ENCODE data around the gene PTPRK. TPM values are rescaled to one million over a fixed set of nuclear protein-coding genes. Genes with fewer than 3 reads are reported as not detected.

The PTPRK gene
- total and polyA plus RNA-seq, 10 of the 15 experiments (the other 5 are each of a cell fraction or from before 2014, with no cell fraction given) = 0.23 to 1.9 (median 0.55) TPM

GRCh38 chr6:128047989-128048388 is 472.4 kb downstream of the PTPRK start:
- TF ChIP-seq CHD2 (IDR thresholded peaks at IDR 0.05; ENCODE audit: borderline replicate concordance, low read depth, low read length) (no peak), HDGF (IDR thresholded peaks at IDR 0.05) (no peak), GATAD2B (conservative IDR thresholded peaks at IDR 0.05; ENCODE audit: low read depth) (no peak), TCF7 (IDR thresholded peaks at IDR 0.05; ENCODE audit: borderline replicate concordance) (no peak), IKZF1 (conservative IDR thresholded peaks at IDR 0.05) (no peak), RB1 (IDR thresholded peaks at IDR 0.05; ENCODE audit: borderline replicate concordance) (no peak), TBL1XR1 (IDR thresholded peaks at IDR 0.05; ENCODE audit: low read depth, low read length) (no peak), GABPA (IDR thresholded peaks at IDR 0.05; ENCODE audit: low read depth) (no peak), JUND (IDR thresholded peaks at IDR 0.05; ENCODE audit: low read depth, low read length) (no peak), IKZF2 (IDR thresholded peaks at IDR 0.05) (no peak), USF2 (IDR thresholded peaks at IDR 0.05; ENCODE audit: borderline replicate concordance, low read depth, low read length) (no peak), RAD21 (IDR thresholded peaks at IDR 0.05; ENCODE audit: insufficient read depth, low read depth, low read length) (no peak)
- SMC1A ChIA-PET (ENCODE audit: uncharacterized antibody, unreplicated experiment) = no interaction called here
- Histone ChIP-seq H4K20me1 (ENCODE audit: control insufficient read depth, insufficient read depth) (no peaks in the 10 kb centered on the region), H3K9ac (ENCODE audit: control insufficient read depth, insufficient read depth, low read length) (no peak overlapping the region), H3K27ac (ENCODE audit: control insufficient read depth, insufficient read depth) (no peak overlapping the region), H3K27me3 (replicated peaks in 1 of 2; ENCODE audit: control insufficient read depth in 2 of 2, insufficient read depth in 2 of 2, low read length in 1 of 2) (no peaks in the 10 kb centered on the region), H2AFZ (ENCODE audit: control insufficient read depth, low read depth, low read length) (no peak overlapping the region), H3K36me3 (ENCODE audit: control insufficient read depth in 2 of 2, insufficient read depth in 2 of 2, low read length in 1 of 2) (no peaks in the 10 kb centered on the region), H3K79me2 (ENCODE audit: control insufficient read depth, insufficient read depth, low read length) (no peaks in the 10 kb centered on the region), H3K9me3 (replicated peaks; ENCODE audit: control insufficient read depth, insufficient read depth, low read length) (no peaks in the 10 kb centered on the region), H3K4me1 (ENCODE audit: control insufficient read depth, insufficient read depth, low read length) (no peaks in the 10 kb centered on the region), H3K4me3 (no peak overlapping the region), H3K4me2 (ENCODE audit: control insufficient read depth, insufficient read depth) (no peak overlapping the region)
- no peak for ATAC-seq
- intact Hi-C loops (cut with micrococcal nuclease; ENCODE audit: unreplicated experiment) = no loop called here
- no TSS peak for BruUV-seq (replicated peaks)
- in situ Hi-C loops (cut with MboI) = no loop called here
- RAD21 ChIA-PET (ENCODE audit: unreplicated experiment) = no interaction called here
- DNase-seq (ENCODE audit: low read depth, low spot score) = no peak
- CTCF ChIA-PET = no interaction called here
- 63% methylated on average over 3 of the region's 3 CpGs for WGBS (ENCODE audit: insufficient coverage, insufficient replicate concordance, low lambda C conversion rate, missing lambda C conversion rate)
- POLR2A ChIA-PET = no interaction called here
- no peak for FAIRE-seq

Data from GM12878 (cell line).